Mammary microvascular endothelial cell (primary cell): ENCODE measurements around the gene CDHR1. TPM values are rescaled to one million over a fixed set of nuclear protein-coding genes. Genes with fewer than 3 reads are reported as not detected.

ENCODE experiments used
- total RNA-seq: library from RNA; depleted of rRNA; stranded (reverse); fragments of >200 nt; gene quantifications from 2 replicates; pipeline ENCODE4 v1.2.3, GENCODE V29; 2015

The CDHR1 gene
- total RNA-seq: 0.05 and 0.13 TPM in 2 replicates

DNA sequence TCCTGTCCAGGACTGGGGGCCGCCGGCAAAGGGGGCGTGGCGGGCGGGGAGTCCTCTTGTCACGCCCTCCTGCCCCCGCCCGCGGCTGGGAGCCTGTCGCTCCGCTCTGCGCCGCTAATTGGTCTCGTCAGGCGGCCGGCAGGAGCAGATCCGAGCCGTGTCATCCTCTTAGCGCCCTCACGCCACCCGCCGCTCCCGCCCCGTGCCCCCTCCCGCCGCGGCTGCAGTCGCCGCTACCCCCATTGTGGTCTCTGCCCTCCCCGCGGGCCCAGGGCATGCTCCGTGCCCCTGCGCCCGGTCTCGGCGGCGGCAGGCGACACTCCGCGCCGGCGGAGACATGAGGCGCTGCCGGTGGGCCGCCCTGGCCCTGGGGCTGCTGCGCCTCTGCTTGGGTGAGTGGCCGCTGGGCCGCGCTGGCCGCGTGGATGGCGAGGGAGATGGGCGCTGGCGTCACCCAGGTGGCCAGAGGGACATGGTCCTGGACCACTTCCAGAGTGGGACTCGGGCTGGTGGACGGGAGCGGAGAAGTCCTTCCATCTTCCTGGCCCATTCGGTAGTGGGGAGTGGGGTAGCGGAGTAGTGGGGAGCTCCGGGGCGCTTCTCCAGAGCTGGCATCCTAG, at the start of gene CDHR1:
TSS of gene CDHR1 (plus strand) at position 114 of the 620 bp plus-strand sequence. CDS start at position 338, 224 bp downstream.

DNA sequence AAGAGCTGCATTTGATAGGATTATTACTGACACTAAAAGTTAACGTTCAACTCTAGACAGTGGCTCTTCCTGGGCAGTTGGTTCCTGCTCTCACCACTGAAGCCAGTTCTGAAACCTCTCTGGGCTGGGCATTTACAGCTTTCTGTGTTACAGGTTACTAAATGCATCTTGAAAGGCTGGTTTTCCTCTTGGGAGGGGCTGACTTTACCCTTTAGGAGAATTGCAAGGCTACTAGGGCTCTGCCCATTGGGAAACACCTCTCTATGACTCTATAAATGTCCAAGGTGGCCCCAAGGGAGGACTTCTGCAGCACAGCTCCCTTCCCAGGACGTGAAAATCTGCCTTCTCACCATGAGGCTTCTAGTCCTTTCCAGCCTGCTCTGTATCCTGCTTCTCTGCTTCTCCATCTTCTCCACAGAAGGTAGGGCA, 20.8 kb upstream of the CDHR1 start, which contains the start of gene GPR15LG:
TSS of gene GPR15LG (plus strand) at position 301 of the 429 bp plus-strand sequence. CDS start at position 352, 51 bp downstream.

DNA sequence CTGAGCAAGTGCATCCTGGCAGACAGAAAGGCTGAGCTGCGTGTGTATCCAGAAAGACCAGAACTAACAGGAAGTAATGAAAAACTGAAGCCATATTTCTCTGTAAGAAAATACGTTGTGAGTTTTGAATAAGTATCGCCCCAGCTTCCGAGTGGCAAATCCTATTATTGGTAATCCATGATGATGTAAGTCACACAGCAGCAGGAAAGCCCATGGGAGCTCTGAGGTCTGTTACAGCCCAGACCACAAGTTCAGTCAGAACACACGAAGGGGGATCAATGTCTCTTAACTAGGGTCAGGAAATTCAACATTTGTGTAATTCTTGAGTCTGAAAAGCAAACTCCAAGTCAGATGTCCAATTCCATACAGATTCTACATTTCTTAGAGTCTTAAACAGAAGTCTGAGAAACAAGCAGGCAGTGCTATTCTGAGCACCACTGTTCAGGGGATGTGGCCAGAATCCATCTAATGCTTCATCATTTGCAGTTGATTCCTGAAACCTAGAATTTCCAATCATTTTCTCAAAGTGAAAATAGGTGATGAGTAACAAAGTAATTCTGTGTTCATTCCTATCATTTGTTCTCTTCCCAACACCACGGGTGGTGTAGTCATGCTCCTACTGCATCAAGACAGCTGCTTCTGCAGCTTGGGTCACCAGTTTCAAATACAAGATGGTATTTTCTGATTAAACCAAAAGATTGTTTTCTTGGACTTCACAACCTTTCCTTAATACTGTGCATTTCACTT, 31.3 kb downstream of the CDHR1 start, which contains the start of gene LRIT2:
TSS of gene LRIT2 (minus strand) at position 118 of the 747 bp plus-strand sequence. CDS start at position 94, 24 bp downstream.

DNA sequence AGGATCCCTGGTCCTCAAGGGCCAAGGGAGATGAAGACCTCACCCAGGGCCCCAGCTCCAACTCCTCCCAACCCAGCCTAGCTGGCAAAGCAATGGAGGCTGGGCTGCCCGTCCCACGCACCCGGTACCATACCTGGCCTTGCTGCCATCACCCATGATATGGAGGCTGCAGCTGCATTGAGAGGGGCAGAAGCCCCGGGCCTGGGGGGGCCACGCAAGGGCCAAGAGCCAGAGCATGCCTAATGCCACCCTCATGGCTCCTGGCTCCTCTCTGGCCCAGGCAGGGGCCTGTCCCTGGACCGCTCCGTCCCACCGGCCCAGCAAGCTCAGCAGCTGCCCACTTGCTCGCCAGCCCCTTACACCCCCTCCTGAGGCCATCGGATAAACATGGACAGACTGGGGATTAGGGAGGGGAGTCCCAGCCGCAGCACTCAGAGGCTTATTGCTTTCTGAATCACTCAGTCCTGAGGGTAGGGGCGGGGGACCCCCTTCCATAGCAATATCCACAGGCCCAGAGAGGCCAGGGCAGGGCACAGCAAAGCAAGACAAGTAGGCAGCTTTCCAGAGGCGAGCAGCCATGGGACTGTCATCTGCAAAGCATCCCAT, 47.0 kb downstream of the CDHR1 start, which contains the start of gene LRIT1:
TSS of gene LRIT1 (minus strand) at position 362 of the 606 bp plus-strand sequence. CDS start at position 255, 107 bp downstream.

DNA sequence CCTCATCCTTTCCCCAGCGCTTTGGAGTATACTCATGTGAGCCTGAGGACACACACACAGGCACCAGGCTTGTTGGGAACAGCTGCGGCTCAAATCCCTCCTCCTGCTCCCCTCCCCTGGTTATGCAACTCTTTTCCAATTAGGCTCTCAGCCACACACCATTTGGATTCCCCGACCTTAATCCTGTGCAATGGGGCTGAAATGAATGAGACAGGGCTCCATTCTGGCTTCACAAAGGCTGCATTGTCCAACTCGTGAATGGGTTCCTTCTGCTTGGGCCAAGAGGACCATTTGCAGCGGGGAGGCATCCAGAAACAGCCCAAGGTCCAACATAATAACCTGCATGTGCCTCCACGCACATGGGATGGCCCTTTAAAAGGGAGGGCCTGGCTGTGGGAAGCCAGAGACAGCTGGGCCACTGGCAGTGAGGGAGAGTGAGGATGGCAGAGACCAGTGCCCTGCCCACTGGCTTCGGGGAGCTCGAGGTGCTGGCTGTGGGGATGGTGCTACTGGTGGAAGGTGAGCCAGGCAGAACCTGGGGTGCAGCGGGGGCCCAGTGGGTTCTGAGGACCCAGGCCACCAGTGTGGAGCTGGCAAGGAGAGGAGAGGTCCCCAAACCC, 50.4 kb downstream of the CDHR1 start, which contains the start of gene RGR:
TSS of gene RGR (plus strand) at position 403 of the 620 bp plus-strand sequence. CDS start at position 441, 38 bp downstream.

Other genes with a start within 250 kb of the CDHR1 start
- 179 and 183 TPM in 2 replicates for gene GHITM, start 55.0 kb upstream of the CDHR1 start, total RNA-seq
- gene GPR15LG, start 20.7 kb upstream of the CDHR1 start, total RNA-seq: not detected in 2 replicates
- not detected in 2 replicates for gene LRIT2, start 31.0 kb downstream of the CDHR1 start, total RNA-seq
- gene LRIT1, start 47.0 kb downstream of the CDHR1 start, total RNA-seq: not detected in 2 replicates
- not detected in 2 replicates for gene RGR, start 50.5 kb downstream of the CDHR1 start, total RNA-seq
- 19.1 and 27.0 TPM in 2 replicates for gene CCSER2, start 134.1 kb downstream of the CDHR1 start, total RNA-seq